Ectodermal cell (in vitro differentiated cells): ENCODE measurements around the gene MESP2.

Experiments used
- H3K27ac ChIP-seq: 2 replicates; pipeline ENCODE4 v1.7.0; 2013; ENCODE audit warnings: mild to moderate bottlenecking, low read depth, low read length; ENCODE audit not compliant: insufficient read depth, poor library complexity, severe bottlenecking
- H3K27me3 ChIP-seq: 2 replicates; pipeline ENCODE4 v1.7.0; 2013; ENCODE audit warnings: mild to moderate bottlenecking, low read length; ENCODE audit not compliant: insufficient read depth, control insufficient read depth, poor library complexity, severe bottlenecking
- H3K36me3 ChIP-seq: one replicate; pipeline ENCODE4 v1.7.0; 2013; ENCODE audit warnings: low read length; ENCODE audit not compliant: control insufficient read depth, insufficient read depth
- H3K4me1 ChIP-seq: one replicate; pipeline ENCODE4 v1.7.0; 2013; ENCODE audit warnings: low read length; ENCODE audit not compliant: control insufficient read depth, insufficient read depth
- H3K4me3 ChIP-seq: 2 replicates; pipeline ENCODE4 v1.7.0; 2013; ENCODE audit warnings: low read depth, low read length, control low read depth; ENCODE audit not compliant: insufficient read depth
- H3K9me3 ChIP-seq: 2 replicates; pipeline ENCODE4 v1.7.0; 2013; ENCODE audit warnings: mild to moderate bottlenecking, low read length, moderate library complexity; ENCODE audit not compliant: control insufficient read depth
- whole genome bisulfite sequencing, 2 experiments: methylation state at CpG; one replicate each; pipeline ENCODE4 v1.1.7; 2013; ENCODE audit warnings: missing lambda C conversion rate in 2 of 2; 5-methylcytosine and 5-hydroxymethylcytosine counted together

Gene MESP2

DNA sequence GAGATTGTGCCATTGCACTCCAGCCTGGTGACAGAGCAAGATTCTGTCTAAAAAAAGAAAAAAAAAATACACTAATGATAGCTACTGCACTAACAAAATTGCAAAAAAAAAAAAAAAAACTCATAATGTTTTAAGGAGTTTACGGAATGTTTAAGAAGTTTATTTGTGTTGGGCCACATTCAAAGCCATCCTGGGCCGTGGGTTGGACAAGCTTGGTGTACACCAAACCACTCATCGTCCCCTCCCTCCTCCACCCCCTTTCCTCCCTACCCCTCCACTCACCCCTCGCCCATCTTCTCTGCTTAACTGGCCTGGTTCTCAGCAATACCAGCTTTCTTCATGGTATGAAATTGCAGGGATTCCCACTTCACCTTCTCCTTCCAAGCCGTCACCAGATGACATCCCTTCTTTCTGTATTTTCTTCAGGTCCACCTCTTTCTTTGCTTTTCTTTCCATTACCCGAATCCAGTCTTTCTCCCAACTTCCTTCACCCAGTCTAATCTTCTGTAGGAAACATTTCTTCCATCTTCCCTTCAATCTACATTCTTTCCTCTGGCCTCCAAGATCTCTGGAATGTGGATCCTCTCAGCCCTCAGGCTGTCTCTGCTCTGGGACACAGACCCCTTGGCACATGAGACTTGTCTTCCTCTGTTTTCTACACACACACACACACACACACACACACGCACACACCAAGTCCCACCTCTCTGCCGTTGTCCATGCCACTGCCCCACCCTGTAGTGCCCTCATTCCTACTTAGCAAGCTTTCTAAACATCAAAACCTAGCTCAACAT, 21.6 kb upstream of the MESP2 start:
- Histone ChIP-seq H3K4me1 (peaks cover 2% of the 10 kb centered on the region), H3K27me3 (peaks cover 30% of the 10 kb centered on the region), H3K27ac (no peak overlapping the region), H3K9me3 (no peaks in the 10 kb centered on the region), H3K36me3 (no peaks in the 10 kb centered on the region), H3K4me3 (no peak overlapping the region)
- WGBS, 2 experiments: 88% methylated on average over 8 of the region's 8 CpGs

- H3K36me3 ChIP-seq: no peaks in the 10 kb centered on the region
- H3K4me1 ChIP-seq: peaks cover 2% of the 10 kb centered on the region
- H3K9me3 ChIP-seq: no peaks in the 10 kb centered on the region
- H3K27me3 ChIP-seq: peaks cover 18% of the 10 kb centered on the region
- no peak overlapping the region for H3K4me3 ChIP-seq
- H3K27ac ChIP-seq: no peak overlapping the region
- WGBS, 2 experiments: 91 to 95% methylated on average over 4 of the region's 4 CpGs
Observed at GRCh38 chr15:89755701-89756100, 20.4 kb upstream of the MESP2 start.

DNA sequence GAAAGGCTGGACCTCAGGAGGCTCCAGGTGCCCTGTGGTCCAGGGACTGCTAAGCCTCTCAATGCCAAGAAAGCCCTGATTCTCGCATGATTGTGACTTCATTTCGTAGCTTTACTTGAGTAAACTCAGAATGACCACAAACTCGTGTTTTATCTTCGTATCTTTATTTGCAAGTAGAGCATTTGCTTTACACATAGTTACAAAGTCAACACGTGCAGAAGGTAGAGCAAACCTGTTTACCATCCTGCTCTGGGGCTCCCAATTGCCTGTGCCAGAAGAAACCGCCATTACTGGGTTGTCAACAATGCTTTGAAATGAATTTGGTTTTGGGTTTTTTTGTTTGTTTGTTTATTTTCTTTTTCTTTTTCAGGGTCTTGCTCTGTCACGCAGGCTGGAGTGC, 19.2 kb upstream of the MESP2 start:
- no peaks in the 10 kb centered on the region for H3K9me3 ChIP-seq
- no peaks in the 10 kb centered on the region for H3K4me1 ChIP-seq
- peaks cover 6% of the 10 kb centered on the region for H3K27me3 ChIP-seq
- H3K4me3 ChIP-seq: no peak overlapping the region
- no peaks in the 10 kb centered on the region for H3K36me3 ChIP-seq
- WGBS, 2 experiments: 88 to 90% methylated on average over 7 of the region's 7 CpGs
- no peak overlapping the region for H3K27ac ChIP-seq

- 84 to 85% methylated on average over 8 of the region's 8 CpGs for WGBS, 2 experiments
- no peak overlapping the region for H3K27ac ChIP-seq
- H3K4me1 ChIP-seq: no peaks in the 10 kb centered on the region
- no peak overlapping the region for H3K4me3 ChIP-seq
- H3K9me3 ChIP-seq: no peaks in the 10 kb centered on the region
- H3K36me3 ChIP-seq: no peaks in the 10 kb centered on the region
- no peaks in the 10 kb centered on the region for H3K27me3 ChIP-seq
Observed at GRCh38 chr15:89758283-89758682, 17.8 kb upstream of the MESP2 start.

- no peaks in the 10 kb centered on the region for H3K36me3 ChIP-seq
- no peaks in the 10 kb centered on the region for H3K9me3 ChIP-seq
- H3K4me3 ChIP-seq: no peak overlapping the region
- no peaks in the 10 kb centered on the region for H3K27me3 ChIP-seq
- H3K27ac ChIP-seq: no peak overlapping the region
- WGBS, 2 experiments: 92 to 97% methylated on average over 8 of the region's 8 CpGs
- no peaks in the 10 kb centered on the region for H3K4me1 ChIP-seq
Observed at GRCh38 chr15:89758981-89759380, 17.2 kb upstream of the MESP2 start.

- Histone ChIP-seq H3K36me3 (no peaks in the 10 kb centered on the region), H3K4me1 (no peaks in the 10 kb centered on the region), H3K27me3 (no peaks in the 10 kb centered on the region), H3K9me3 (no peaks in the 10 kb centered on the region), H3K4me3 (no peak overlapping the region), H3K27ac (no peak overlapping the region)
- 84 to 94% methylated on average over 2 to 3 of the region's 3 CpGs for WGBS, 2 experiments
Observed at GRCh38 chr15:89759835-89760234, 16.3 kb upstream of the MESP2 start.

DNA sequence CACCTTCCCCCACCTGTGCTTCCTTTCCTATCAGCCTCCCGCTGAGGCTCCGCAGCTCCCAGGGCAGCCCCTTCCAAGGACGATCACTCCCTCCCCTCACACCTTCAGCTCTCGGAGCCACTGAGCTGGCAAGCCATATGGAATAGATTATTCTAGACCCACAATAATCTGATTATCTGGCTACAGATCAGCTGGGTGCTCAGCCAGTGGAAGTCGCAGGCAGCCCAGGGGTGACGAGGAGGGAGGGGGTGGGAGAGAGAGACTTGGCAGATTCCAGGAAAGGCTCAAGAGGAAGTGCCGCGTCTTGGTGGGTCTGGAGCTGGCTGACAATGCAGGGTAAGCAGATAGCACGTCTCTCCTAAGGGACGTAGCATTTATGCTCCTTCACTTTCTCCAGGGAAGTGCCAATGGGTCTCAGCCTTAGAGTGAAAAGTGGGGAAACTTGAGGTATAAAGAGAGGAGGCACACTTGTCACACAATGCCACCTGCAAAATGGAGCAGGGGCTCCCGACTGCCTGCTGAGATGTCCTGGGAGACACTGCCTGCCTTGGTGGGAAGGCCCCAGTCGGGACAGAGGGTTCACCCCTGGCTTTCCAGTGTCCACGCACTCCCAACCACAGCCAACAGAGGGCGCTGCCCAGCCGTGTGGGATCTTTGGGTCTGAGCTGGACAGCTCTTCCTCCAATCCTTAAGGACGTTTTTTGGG, 15.7 kb upstream of the MESP2 start:
- Histone ChIP-seq H3K9me3 (no peaks in the 10 kb centered on the region), H3K4me1 (no peaks in the 10 kb centered on the region), H3K4me3 (no peak overlapping the region), H3K36me3 (no peaks in the 10 kb centered on the region), H3K27me3 (no peaks in the 10 kb centered on the region), H3K27ac (no peak overlapping the region)
- 39 to 40% methylated on average over 16 of the region's 16 CpGs for WGBS, 2 experiments

DNA sequence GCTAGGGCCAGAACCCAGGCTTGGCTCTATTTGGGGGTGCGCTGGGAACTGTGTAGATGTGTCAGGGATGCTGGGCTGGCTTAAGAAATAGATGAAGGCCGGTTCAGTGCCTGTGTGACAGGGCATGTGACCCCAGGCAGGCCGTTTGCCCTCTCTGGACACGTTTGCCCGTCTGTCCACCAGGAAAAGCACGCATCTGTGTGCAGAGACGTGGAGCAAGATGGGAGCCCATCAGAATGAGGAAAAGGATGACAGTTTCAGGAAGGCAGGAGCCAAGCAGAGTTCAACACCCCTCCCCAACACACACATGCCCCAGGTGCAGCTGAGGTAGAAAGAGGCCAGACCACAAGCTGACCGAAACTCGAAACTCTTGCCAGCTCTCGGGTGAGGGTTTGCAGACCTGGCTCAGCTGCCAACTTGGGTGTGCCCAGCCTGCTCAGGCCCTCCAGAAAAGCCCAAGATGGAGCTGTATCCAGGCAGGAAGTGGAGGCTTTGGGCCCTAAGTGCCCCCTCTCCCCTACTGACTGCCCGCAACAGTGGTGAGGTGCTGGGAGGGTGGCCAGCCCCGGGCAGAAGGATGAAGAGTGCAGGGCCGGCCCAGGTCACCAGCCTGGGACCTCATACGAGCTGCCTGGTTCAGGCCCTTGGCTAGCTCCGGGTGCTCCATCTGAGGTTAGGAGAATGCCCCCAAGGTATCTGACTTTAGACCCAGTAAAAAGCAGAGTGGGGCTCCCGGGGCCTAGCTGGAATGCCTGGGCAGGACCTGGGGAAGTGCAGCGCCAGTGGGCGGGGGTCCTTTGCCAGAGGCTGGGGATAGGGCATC, 14.9 kb upstream of the MESP2 start:
- Histone ChIP-seq H3K27me3 (no peaks in the 10 kb centered on the region), H3K4me3 (no peak overlapping the region), H3K9me3 (no peaks in the 10 kb centered on the region), H3K36me3 (no peaks in the 10 kb centered on the region), H3K27ac (no peak overlapping the region), H3K4me1 (no peaks in the 10 kb centered on the region)
- 81 to 84% methylated on average over 18 of the region's 18 CpGs for WGBS, 2 experiments

GRCh38 chr15:89761929-89762328, 14.2 kb upstream of the MESP2 start:
- WGBS, 2 experiments: 90 to 95% methylated on average over 5 of the region's 5 CpGs
- no peaks in the 10 kb centered on the region for H3K9me3 ChIP-seq
- H3K4me1 ChIP-seq: no peaks in the 10 kb centered on the region
- H3K27me3 ChIP-seq: no peaks in the 10 kb centered on the region
- H3K4me3 ChIP-seq: no peak overlapping the region
- no peak overlapping the region for H3K27ac ChIP-seq
- H3K36me3 ChIP-seq: no peaks in the 10 kb centered on the region

- WGBS, 2 experiments: 67 to 93% methylated on average over 1 of the region's 1 CpG
- Histone ChIP-seq H3K9me3 (no peaks in the 10 kb centered on the region), H3K4me3 (no peak overlapping the region), H3K27me3 (no peaks in the 10 kb centered on the region), H3K4me1 (no peaks in the 10 kb centered on the region), H3K27ac (no peak overlapping the region), H3K36me3 (no peaks in the 10 kb centered on the region)
Observed at GRCh38 chr15:89765694-89766093, 10.4 kb upstream of the MESP2 start.
